SHP77 treated with DMSO at 0.1 percent for 48 hours (cell line): ENCODE results near the gene ZNF350.
"Not testable (repeated sequence)": the region's sequence is repeated elsewhere in the genome, so short reads cannot be mapped to it uniquely, and the experiment has no call there.

Source experiments
- DNase-seq: peaks from one replicate; lab custom pipeline; 2025; lab: John Stamatoyannopoulos, UW

Gene ZNF350

DNA sequence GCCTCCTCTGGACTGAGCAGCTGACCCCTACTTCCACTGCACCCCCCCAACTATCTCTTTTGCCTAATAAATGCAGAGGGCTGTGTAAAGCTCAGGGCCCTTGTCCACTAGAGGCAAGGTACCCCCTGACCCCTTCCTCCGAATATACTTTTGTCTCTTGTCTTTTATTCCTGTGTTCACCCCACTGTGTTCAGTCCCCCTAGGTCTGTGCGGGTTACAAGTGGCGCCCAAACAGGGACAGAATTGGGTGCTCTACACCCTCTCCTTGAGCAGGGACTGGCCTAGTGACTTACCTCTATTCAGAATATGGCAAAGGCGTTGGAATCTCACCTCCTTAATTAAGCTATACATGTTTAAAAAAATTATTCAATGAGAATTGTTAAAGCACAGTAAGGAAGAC is 15.0 kb downstream of the ZNF350 start:
- DNase-seq = no peak

DNA sequence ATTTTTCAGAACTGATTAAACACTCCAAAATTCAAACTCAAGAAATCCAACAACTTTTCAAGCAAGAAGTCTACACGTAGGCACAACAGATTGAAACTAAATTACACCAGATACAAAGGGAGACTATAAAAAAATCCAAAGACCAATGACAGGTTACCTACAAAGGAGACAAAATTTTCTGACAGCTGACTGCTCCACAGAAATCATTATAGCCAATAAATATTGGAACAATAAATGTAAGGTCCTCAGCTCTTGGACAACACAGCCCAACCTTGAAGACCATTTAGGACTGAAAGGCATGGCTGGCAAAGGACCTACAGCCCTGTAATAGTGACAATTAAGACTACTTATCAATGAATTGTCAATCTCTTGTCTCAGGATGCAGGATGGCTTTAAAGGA is 15.9 kb downstream of the ZNF350 start:
- DNase-seq = no peak

- DNase-seq = no peak
Observed at GRCh38 chr19:51965583-51965982, 21.1 kb downstream of the ZNF350 start.

DNA sequence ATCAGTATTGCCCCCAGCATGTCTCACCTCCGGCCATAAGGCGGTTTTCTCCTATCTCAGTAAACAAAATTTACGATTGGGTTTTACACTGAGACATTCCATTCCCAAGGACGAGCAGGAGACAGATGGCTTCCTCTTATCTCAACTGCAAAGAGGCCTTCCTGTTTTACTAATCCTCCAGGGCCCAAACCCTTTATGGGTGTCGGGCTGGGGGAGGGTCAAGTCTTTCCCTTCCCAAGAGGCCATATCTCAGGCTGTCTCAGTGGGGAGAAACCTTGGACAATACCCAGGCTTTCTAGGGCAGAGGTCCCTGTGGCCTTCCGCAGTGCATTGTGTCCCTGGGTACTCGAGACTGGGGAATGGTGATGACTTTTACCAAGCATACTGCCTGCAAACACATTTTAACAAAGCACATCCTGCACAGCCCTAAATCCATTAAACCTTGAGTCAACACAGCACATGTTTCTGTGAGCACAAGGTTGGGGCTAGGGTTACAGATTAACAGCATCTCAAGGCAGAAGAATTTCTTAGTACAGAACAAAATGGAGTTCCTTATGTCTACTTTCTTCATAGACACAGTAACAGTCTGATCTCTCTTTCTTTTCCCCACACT is 25.9 kb downstream of the ZNF350 start:
- not testable (repeated sequence) for DNase-seq

DNA sequence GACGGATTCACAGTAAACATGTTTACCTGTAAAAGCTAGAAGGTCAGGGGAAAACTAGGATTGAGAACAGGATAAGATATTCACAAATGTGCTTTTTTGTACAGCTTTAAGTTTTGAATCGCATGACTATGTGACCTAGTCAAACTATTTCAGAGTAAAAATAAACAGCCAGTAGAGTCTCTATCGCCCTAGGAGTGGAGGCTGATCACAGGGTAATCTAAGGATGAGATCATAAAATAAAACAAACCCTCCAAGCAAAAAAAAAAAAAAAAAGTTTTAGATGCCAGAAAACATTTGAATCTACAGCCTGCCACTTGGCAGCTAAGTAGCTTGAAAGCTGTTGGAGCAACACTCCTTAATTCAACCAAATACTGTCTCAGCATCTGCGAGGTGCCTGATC is 26.8 kb downstream of the ZNF350 start:
- DNase-seq = no peak

DNA sequence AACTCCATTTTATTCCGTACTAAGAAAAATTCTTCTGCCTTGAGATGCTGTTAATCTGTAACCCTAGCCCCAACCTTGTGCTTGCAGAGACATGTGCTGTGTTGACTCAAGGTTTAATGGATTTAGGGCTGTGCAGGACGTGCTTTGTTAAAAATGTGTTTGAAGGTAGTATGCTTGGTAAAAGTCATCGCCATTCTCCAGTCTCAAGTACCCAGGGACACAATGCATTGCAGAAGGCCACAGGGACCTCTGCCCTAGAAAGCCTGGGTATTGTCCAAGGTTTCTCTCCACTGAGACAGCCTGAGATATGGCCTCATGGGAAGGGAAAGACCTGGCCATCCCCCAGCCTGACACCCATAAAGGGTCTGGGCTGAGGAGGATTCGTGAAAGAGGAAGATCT is 28.8 kb downstream of the ZNF350 start:
- not testable (repeated sequence) for DNase-seq

- no peak for DNase-seq
Observed at GRCh38 chr19:51948975-51949374, 37.7 kb downstream of the ZNF350 start.

GRCh38 chr19:51946602-51947001 is 40.0 kb downstream of the ZNF350 start:
- no peak for DNase-seq

- DNase-seq = no peak
Observed at GRCh38 chr19:51944798-51945552, 41.7 kb downstream of the ZNF350 start.

DNA sequence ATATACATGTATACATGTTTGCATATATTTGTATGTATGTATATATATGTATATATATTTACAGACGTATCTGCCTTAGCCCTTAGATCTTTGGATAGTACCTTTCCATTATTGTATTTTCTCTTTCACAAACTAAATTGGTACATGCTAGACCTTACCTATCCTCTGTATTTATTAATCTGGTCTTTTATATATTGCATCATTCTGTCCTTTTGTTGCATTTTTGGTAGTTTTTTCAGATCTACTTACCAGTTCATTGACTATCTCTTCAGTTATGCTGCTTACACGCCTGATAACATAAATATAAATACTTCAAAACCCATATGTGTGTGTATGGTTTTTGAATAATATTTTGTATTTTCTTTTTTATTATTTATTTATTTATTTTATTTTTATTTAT is 47.7 kb downstream of the ZNF350 start:
- no peak for DNase-seq

DNA sequence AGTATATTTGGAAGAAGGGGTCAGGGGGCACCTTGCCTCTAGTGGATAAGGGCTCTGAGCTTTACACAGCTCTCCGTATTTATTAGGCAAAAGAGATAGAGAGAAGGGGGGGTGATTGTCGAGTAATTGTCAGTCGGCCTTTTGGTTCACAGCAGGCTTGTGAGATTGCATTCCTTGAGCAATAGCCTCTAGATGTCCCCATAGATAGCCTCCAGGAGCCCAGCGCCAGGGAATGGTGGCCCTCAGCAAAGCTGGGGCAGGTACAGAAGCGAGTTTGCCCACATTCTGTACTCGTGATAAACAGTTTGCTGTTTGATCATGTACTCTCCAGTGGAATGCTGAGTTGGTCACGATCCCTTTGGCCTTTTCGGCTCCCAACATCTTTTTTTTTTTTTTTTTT is 54.7 kb downstream of the ZNF350 start:
- DNase-seq = no peak

- DNase-seq = no peak
Observed at GRCh38 chr19:51927859-51928258, 58.8 kb downstream of the ZNF350 start.

- peak; percentile 82 for DNase-seq
Observed at GRCh38 chr19:51926784-51927741, 59.6 kb downstream of the ZNF350 start, which contains the start of gene ZNF613. Gene ZNF613 (plus strand): TSS chr19:51927472. CDS start chr19:51936221, 8,749 bp downstream.

DNA sequence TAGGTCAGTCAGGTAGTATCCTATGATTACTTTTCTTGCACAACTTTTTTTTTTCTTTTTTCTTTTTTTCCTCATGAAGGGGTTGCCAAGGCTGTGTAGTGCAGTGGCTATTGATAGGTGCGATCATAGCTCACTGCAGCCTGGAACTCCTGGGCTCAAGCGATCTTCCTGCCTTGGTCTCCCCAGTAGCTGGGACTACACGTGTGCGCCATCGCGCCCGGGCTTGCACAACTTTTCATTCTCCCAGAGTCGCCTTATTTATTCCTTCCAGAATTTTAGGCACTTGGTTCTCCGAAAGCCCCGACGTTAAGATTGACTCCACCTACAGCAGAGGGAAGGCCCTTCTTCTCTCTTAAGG is 60.2 kb downstream of the ZNF350 start:
- no peak for DNase-seq

GRCh38 chr19:51921949-51922348 is 64.7 kb downstream of the ZNF350 start:
- no peak for DNase-seq

- no peak for DNase-seq
Observed at GRCh38 chr19:51919606-51920005, 67.0 kb downstream of the ZNF350 start.

GRCh38 chr19:51916167-51916566 is 70.5 kb downstream of the ZNF350 start:
- DNase-seq = no peak

- DNase-seq = no peak
Observed at GRCh38 chr19:51915324-51915867, 71.2 kb downstream of the ZNF350 start.
